ENCODE measurements around the gene CNTNAP2. TPM values are rescaled to one million over a fixed set of nuclear protein-coding genes. Genes with fewer than 3 reads are reported as not detected.
A peak's percentile ranks its signal among the peaks of the same experiment; 100 is the strongest.

Gene CNTNAP2
- total RNA-seq, 8 experiments from 2014 or later = 0.05 to 27.0 (median 15.0) TPM

DNA sequence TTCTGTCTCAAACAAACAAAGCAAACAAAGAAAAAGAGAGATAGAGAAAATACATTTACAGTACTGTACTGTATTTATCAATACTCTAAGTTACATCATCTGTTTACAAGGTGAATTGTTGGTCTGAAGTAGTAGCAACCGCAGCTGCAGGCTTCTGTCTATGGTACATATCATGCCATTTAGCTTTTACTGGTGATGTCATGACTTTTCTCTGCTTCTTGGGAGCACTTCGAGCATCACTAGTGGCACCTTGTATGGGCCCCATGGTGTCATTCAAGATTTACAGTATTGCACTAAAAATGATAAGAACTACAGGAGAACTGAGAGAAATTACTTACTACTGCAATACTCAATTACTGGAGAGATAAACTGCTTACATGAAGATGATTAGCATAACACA, 826.9 kb downstream of the CNTNAP2 start:
- Histone ChIP-seq H3K4me3 (no peak overlapping the region), H3K27ac (no peak overlapping the region), H3K4me1 (replicated peaks in 1 of 2) (no peaks in the 10 kb centered on the region)
- WGBS, 10 experiments = 0 to 100% (median 60%) methylated on average over 1 to 2 of the region's 2 CpGs
- in situ Hi-C loops (cut with MboI; ENCODE audit: low pct_unique_long_range_greater_than_20kb in 2 of 9, low sequenced_read_pairs in 9 of 9, unreplicated experiment in 9 of 9) = no loop called here
- peak in 5 of 8 experiments; percentile 62 to 98 (median 88) for ATAC-seq (replicated peaks in 6 of 8)

DNA sequence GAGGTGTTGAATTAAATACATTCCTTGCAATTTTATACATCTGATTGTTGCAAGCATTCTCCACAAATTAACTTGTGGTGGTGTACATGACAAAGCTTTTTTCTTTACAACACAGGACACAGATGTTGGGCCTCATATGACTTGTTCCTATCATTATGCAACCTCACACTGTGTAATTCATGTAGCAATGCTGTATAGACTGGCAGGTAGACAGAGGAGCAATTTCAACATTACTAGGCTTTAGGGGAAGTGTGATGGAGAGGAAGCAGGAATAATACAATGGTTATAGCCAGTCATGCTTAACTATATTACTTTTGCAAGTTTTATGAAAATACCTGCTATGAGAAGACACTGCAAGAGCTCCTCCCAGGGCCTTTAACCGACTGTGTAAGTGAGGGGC, 832.1 kb downstream of the CNTNAP2 start:
- Histone ChIP-seq H3K4me1 (replicated peaks in 1 of 2) (no peaks in the 10 kb centered on the region), H3K4me3 (no peak overlapping the region), H3K27ac (no peak overlapping the region)
- WGBS, 10 experiments = 25 to 100% (median 67%) methylated on average over 1 of the region's 1 CpG; no CpG with 5 or more reads in 1 of the 10 experiments
- peak in 2 of 8 experiments; percentile 35 to 40 for ATAC-seq (replicated peaks in 6 of 8)
- in situ Hi-C loops (cut with MboI; ENCODE audit: low pct_unique_long_range_greater_than_20kb in 2 of 9, low sequenced_read_pairs in 9 of 9, unreplicated experiment in 9 of 9) = no loop called here

DNA sequence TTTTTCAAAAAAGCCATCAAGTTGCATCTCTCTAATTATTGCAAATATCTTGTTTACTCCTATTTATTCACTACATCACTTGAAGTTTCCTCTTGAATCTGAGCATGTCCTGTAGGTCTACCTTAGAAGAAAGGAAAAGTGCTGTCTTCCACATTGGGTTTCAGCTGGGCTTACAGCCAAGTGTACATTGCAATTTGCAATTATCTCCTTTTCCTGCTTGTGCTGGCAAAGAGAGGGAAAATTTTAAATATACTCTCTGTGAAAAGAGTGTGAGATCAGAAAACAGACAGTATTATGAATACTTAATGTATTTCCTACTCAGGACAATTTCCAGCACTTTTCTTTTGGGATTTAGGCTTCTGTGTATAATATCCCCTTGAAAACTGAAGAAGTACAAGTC, 839.7 kb downstream of the CNTNAP2 start:
- peaks cover 7 to 17% of the 10 kb centered on the region in 2 donors for H3K4me1 ChIP-seq (replicated peaks in 1 of 2)
- no peak overlapping the region for H3K27ac ChIP-seq
- in situ Hi-C loops (cut with MboI; ENCODE audit: low pct_unique_long_range_greater_than_20kb in 2 of 9, low sequenced_read_pairs in 9 of 9, unreplicated experiment in 9 of 9) = no loop called here
- no peak overlapping the region for H3K4me3 ChIP-seq
- no peak for ATAC-seq (replicated peaks in 6 of 8)

GRCh38 chr7:146956853-146957252, 840.3 kb downstream of the CNTNAP2 start:
- WGBS, 10 experiments = 0 to 100% (median 88%) methylated on average over 1 to 3 of the region's 3 CpGs; no CpG with 5 or more reads in 1 of the 10 experiments
- no peak for ATAC-seq (replicated peaks in 6 of 8)
- in situ Hi-C loops (cut with MboI; ENCODE audit: low pct_unique_long_range_greater_than_20kb in 2 of 9, low sequenced_read_pairs in 9 of 9, unreplicated experiment in 9 of 9) = no loop called here
- Histone ChIP-seq H3K4me3 (no peak overlapping the region), H3K27ac (no peak overlapping the region), H3K4me1 (replicated peaks in 1 of 2) (peaks cover 10 to 22% of the 10 kb centered on the region in 2 donors)

GRCh38 chr7:146960773-146961391, 844.3 kb downstream of the CNTNAP2 start:
- in situ Hi-C loops (cut with MboI; ENCODE audit: low pct_unique_long_range_greater_than_20kb in 2 of 9, low sequenced_read_pairs in 9 of 9, unreplicated experiment in 9 of 9) = no loop called here
- 0 to 62% (median 30%) methylated on average over 1 to 5 of the region's 5 CpGs for WGBS, 10 experiments
- Histone ChIP-seq H3K4me3 (peak overlapping the region in 1 of 5 donors; percentile 1), H3K27ac (peak overlapping the region; percentile 40 to 57), H3K4me1 (replicated peaks in 1 of 2) (peaks cover 10 to 44% of the 10 kb centered on the region in 2 donors)
- ATAC-seq (replicated peaks in 6 of 8) = peak in 5 of 8 experiments; percentile 70 to 83 (median 81)

- no peak overlapping the region for H3K4me3 ChIP-seq
- in situ Hi-C loops (cut with MboI; ENCODE audit: low pct_unique_long_range_greater_than_20kb in 2 of 9, low sequenced_read_pairs in 9 of 9, unreplicated experiment in 9 of 9) = no loop called here
- WGBS, 10 experiments = 0 to 90% (median 35%) methylated on average over 1 to 4 of the region's 4 CpGs; no CpG with 5 or more reads in 2 of the 10 experiments
- peak in 6 of 8 experiments; percentile 33 to 94 (median 92) for ATAC-seq (replicated peaks in 6 of 8)
- H3K27ac ChIP-seq = peak overlapping the region; percentile 40 to 57
- peaks cover 10 to 44% of the 10 kb centered on the region in 2 donors for H3K4me1 ChIP-seq (replicated peaks in 1 of 2)
Measured at GRCh38 chr7:146961617-146962016, 845.0 kb downstream of the CNTNAP2 start.

DNA sequence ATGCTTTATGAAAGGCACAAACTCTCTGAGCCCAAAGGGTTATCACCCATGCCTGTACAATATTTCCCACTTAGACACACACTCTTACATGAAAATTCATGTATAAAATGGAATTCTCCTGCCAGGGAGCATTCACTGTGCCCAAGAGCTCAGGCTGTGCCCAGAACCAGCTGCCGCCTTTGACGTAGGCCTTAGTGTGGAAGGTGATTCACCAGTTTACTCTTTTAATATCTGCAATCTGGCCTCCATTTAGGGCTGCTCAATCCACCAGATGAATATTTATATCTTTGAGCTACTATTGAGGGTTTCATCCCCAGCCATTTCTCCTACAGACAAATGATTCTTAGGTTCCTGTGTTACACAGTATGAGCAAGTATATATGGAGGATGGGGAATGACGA, 849.7 kb downstream of the CNTNAP2 start:
- ATAC-seq (replicated peaks in 6 of 8) = peak in 1 of 8 experiments; percentile 46
- Histone ChIP-seq H3K4me1 (replicated peaks in 1 of 2) (peaks cover 4 to 28% of the 10 kb centered on the region in 2 donors), H3K4me3 (no peak overlapping the region), H3K27ac (no peak overlapping the region)
- in situ Hi-C loops (cut with MboI; ENCODE audit: low pct_unique_long_range_greater_than_20kb in 2 of 9, low sequenced_read_pairs in 9 of 9, unreplicated experiment in 9 of 9) = no loop called here
- WGBS, 10 experiments = 0 to 94% (median 67%) methylated on average over 1 to 2 of the region's 3 CpGs; no CpG with 5 or more reads in 5 of the 10 experiments

DNA sequence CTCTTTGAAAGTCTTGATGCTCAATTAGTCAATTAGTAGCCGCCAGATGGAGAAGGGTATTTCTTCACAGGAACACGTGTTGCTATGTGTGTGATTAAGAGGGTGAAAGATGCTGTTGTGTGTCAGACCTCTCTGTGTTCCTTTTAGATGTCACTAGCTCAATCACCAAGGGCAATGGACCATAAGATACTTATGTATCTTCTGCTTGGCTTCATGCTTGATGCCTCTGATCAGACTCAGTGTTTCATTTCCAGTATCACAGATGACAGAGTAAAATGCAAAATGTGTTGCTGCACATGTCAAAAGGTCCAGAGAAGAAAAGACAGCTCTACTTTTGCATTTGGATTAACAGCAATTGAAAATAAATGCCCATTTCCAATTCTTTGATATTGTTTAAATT, 865.9 kb downstream of the CNTNAP2 start:
- WGBS, 10 experiments = 0 to 80% (median 27%) methylated on average over 1 to 2 of the region's 2 CpGs; no CpG with 5 or more reads in 1 of the 10 experiments
- no peak overlapping the region for H3K27ac ChIP-seq
- H3K4me3 ChIP-seq = no peak overlapping the region
- peaks cover 0 to 11% of the 10 kb centered on the region in 2 donors for H3K4me1 ChIP-seq (replicated peaks in 1 of 2)
- in situ Hi-C loops (cut with MboI; ENCODE audit: low pct_unique_long_range_greater_than_20kb in 2 of 9, low sequenced_read_pairs in 9 of 9, unreplicated experiment in 9 of 9) = no loop called here
- peak in 2 of 8 experiments; percentile 67 to 68 for ATAC-seq (replicated peaks in 6 of 8)

- ATAC-seq (replicated peaks in 6 of 8) = no peak
- Histone ChIP-seq H3K27ac (no peak overlapping the region), H3K4me1 (replicated peaks in 1 of 2) (peaks cover 0 to 7% of the 10 kb centered on the region in 2 donors), H3K4me3 (no peak overlapping the region)
- 0 to 96% (median 53%) methylated on average over 2 to 5 of the region's 5 CpGs; no CpG with 5 or more reads in 1 of the 10 experiments for WGBS, 10 experiments
- in situ Hi-C loops (cut with MboI; ENCODE audit: low pct_unique_long_range_greater_than_20kb in 2 of 9, low sequenced_read_pairs in 9 of 9, unreplicated experiment in 9 of 9) = no loop called here
Measured at GRCh38 chr7:146991596-146991995, 875.0 kb downstream of the CNTNAP2 start.

DNA sequence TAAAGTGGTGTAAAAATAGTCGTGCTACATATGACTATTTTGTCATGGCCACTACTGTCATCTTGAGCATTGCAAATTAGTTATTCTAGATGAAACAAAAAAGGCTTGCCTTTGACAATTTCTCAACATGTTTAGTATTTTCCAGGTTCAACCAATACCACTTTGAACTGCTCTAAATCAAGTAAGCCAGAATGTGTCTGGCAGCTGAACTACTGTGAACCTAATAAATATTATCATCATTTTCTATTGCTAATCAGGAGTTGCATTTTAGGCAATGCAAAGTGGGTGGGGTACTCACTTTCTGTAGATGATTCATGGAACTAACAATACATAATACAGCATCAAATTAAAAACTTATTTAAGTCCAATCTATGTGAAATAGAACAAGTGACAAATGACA, 877.2 kb downstream of the CNTNAP2 start:
- Histone ChIP-seq H3K4me3 (no peak overlapping the region), H3K27ac (no peak overlapping the region), H3K4me1 (replicated peaks in 1 of 2) (peaks cover 0 to 7% of the 10 kb centered on the region in 2 donors)
- in situ Hi-C loops (cut with MboI; ENCODE audit: low pct_unique_long_range_greater_than_20kb in 2 of 9, low sequenced_read_pairs in 9 of 9, unreplicated experiment in 9 of 9) = no loop called here
- peak in 3 of 8 experiments; percentile 39 to 64 (median 60) for ATAC-seq (replicated peaks in 6 of 8)
- 0 to 100% (median 70%) methylated on average over 1 of the region's 1 CpG; no CpG with 5 or more reads in 1 of the 10 experiments for WGBS, 10 experiments

GRCh38 chr7:147008530-147008929, 891.9 kb downstream of the CNTNAP2 start:
- in situ Hi-C loops (cut with MboI; ENCODE audit: low pct_unique_long_range_greater_than_20kb in 2 of 9, low sequenced_read_pairs in 9 of 9, unreplicated experiment in 9 of 9) = no loop called here
- no peak for ATAC-seq (replicated peaks in 6 of 8)
- Histone ChIP-seq H3K4me3 (no peak overlapping the region), H3K27ac (no peak overlapping the region), H3K4me1 (replicated peaks in 1 of 2) (no peaks in the 10 kb centered on the region)
- 37 to 100% (median 85%) methylated on average over 3 to 6 of the region's 6 CpGs for WGBS, 10 experiments

- ATAC-seq (replicated peaks in 6 of 8) = no peak
- Histone ChIP-seq H3K4me1 (replicated peaks in 1 of 2) (no peaks in the 10 kb centered on the region), H3K27ac (no peak overlapping the region), H3K4me3 (no peak overlapping the region)
- in situ Hi-C loops (cut with MboI; ENCODE audit: low pct_unique_long_range_greater_than_20kb in 2 of 9, low sequenced_read_pairs in 9 of 9, unreplicated experiment in 9 of 9) = no loop called here
Measured at GRCh38 chr7:147012666-147013065, 896.1 kb downstream of the CNTNAP2 start.

DNA sequence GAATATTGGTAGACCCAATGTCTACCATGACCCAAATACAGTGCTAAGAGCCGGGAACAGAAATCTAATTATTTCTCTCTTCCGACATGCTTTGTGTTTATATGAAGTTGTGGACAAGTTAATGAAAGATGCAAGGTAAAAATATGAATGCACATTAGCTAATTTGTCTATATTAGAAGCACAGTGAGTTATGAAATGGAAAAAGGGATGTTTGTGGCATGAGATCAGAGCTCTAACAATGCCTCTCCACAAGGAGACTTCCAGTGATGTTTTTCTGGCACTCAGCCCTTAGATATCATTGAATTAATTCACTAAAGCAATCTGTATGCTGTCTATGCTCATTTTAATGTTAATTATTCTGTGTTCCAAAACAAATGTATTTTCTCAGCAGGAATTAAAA, 897.2 kb downstream of the CNTNAP2 start:
- no peaks in the 10 kb centered on the region for H3K4me1 ChIP-seq (replicated peaks in 1 of 2)
- WGBS, 10 experiments = 0 to 90% (median 60%) methylated on average over 1 to 2 of the region's 2 CpGs; no CpG with 5 or more reads in 3 of the 10 experiments
- no peak overlapping the region for H3K4me3 ChIP-seq
- in situ Hi-C loops (cut with MboI; ENCODE audit: low pct_unique_long_range_greater_than_20kb in 2 of 9, low sequenced_read_pairs in 9 of 9, unreplicated experiment in 9 of 9) = no loop called here
- ATAC-seq (replicated peaks in 6 of 8) = no peak
- no peak overlapping the region for H3K27ac ChIP-seq
